Lung microvascular endothelial cell (primary cell): ENCODE results near the gene ANAPC15. TPM values are rescaled to one million over a fixed set of nuclear protein-coding genes. Genes with fewer than 3 reads are reported as not detected.

Experiments used
- total RNA-seq: library from RNA; depleted of rRNA; stranded (reverse); fragments of >200 nt; gene quantifications from 2 replicates; pipeline ENCODE4 v1.2.1, GENCODE V29; 2014

The ANAPC15 gene
- total RNA-seq, 1 donor from 2014 or later, result 16.9 TPM

Other genes starting within 250 kb of the ANAPC15 start
- not detected in 2 replicates for gene DEFB131B, start 234.2 kb downstream of the ANAPC15 start, total RNA-seq
- 5.7 and 6.0 TPM in 2 replicates for gene XNDC1N, start 184.1 kb downstream of the ANAPC15 start, total RNA-seq
- 22.4 and 27.8 TPM in 2 replicates for gene RNF121, start 183.6 kb downstream of the ANAPC15 start, total RNA-seq
- gene IL18BP, start 113.8 kb downstream of the ANAPC15 start, total RNA-seq, result 1.1 and 2.0 TPM in 2 replicates
- 103 and 107 TPM in 2 replicates for gene NUMA1, start 32.2 kb downstream of the ANAPC15 start, total RNA-seq
- 2.4 and 4.0 TPM in 2 replicates for gene LRRC51, start 31.8 kb downstream of the ANAPC15 start, total RNA-seq
- 78.7 and 95.0 TPM in 2 replicates for gene LAMTOR1, start 9.4 kb downstream of the ANAPC15 start, total RNA-seq
- 0.20 TPM in 1 of 2 replicates, not detected in the other for gene TOMT, start 6.8 kb downstream of the ANAPC15 start, total RNA-seq
- not detected in 2 replicates for gene FOLR3, start 23.0 kb upstream of the ANAPC15 start, total RNA-seq
- not detected in 2 replicates for gene FOLR1, start 79.4 kb upstream of the ANAPC15 start, total RNA-seq
- gene FOLR2, start 104.1 kb upstream of the ANAPC15 start, total RNA-seq, result not detected in 2 replicates
- 30.9 and 38.5 TPM in 2 replicates for gene INPPL1, start 112.1 kb upstream of the ANAPC15 start, total RNA-seq
- not detected in 2 replicates for gene PHOX2A, start 131.5 kb upstream of the ANAPC15 start, total RNA-seq